Measurements from ENCODE around the gene COL2A1. TPM values are rescaled to one million over a fixed set of nuclear protein-coding genes. Genes with fewer than 3 reads are reported as not detected.

COL2A1 gene
- total RNA-seq, 1 donor from 2014 or later = 0.32 TPM

DNA sequence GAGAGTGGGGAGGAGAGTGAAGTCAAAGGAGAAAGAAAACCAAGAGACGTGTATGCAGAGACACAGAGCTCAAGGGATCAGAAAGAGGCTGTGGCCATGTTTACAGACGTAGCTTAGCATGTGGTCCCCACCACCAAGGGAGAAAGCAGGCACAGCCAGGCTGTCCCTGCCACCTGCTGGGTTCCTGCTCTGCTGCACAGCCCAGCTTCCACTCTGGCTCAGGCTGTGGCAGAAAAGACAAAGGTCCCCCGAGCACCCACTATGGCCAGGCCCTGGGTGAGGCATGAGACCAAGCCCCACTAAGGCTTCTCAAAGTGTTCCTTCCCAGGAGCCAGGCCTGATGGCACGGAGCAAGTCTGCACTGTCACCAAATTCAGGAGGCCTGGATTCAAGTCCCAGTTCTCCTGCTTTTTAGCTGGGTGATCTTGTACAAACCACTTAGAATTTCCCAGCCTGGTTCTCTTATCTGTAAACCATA lies 25.9 kb upstream of the COL2A1 start:
- intact Hi-C loops (cut with micrococcal nuclease) = no loop called here

DNA sequence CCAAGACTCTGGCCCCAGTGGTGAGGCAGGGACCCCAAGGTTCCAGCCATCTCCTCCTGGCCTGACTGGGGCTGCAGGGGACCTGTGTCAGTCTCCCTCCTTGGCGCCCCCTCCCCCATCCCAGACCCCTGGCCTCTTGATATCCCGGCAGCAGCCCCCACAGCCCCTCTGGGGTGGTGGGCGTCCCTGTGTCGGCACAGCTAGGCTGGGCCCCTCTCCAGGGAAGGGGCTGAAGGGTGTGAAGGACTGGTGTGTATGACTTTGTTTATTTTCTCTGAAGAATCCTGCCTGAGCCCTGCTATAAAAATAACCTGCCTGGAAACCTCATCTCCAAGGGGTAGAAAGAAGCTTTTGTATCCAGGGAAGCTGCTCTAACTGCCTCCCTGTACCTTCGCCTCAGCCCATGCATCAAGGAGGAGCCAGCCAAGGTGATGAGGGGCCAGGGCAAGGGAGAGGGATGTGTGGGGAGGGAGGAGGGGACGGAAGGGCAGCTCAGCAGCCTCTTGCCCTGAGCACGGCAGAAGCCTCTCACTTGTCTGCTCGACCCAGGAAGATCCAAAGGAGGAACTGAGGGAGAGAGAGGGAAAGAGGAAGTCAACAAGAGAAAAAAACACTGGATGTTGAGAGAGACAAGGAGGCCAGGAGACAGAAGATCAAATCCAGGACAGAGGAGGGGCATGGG lies 25.4 kb upstream of the COL2A1 start:
- intact Hi-C loops (cut with micrococcal nuclease) = no loop called here

DNA sequence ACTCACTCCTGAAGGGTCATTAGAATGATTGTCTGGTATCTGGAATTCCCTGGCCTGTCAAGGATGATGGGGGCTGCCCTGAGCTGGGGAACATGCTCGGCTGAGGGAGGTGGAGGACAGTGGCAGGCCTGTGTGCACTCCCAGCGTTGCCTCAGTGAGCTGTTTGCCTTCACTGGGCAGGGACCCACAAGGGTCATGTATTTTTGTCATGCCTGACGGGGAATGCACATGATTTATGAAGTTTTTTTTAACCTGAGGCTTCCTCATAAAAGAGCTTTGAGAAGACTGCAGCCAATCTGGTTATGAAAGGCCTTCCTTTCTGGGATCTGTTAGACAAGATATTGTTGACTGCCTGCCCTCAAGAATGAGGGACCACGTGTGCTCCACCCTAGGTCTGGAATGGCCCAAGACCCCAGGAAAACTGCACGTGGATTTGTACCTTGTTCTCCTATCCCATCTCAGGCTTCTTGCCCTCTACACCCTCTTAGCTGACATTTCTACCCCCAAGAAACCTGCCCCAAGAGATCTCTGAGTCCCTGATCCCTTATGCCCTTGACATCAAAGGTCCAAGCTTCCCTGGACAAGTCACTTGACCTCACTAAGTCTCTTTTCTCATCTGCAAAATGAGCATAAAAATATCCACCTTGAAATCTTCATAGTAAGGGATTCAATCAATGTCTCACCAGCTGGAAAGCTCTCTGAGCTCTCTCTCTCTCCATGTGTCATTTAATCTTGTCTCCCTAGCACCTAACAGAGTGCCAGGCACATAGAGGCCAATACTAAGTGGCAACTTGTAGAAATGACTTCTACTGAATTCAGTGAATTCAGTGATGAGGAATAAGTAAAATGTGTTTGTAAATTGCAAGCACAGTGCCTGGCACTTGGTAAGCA lies 24.5 kb upstream of the COL2A1 start:
- intact Hi-C loops (cut with micrococcal nuclease) = no loop called here

DNA sequence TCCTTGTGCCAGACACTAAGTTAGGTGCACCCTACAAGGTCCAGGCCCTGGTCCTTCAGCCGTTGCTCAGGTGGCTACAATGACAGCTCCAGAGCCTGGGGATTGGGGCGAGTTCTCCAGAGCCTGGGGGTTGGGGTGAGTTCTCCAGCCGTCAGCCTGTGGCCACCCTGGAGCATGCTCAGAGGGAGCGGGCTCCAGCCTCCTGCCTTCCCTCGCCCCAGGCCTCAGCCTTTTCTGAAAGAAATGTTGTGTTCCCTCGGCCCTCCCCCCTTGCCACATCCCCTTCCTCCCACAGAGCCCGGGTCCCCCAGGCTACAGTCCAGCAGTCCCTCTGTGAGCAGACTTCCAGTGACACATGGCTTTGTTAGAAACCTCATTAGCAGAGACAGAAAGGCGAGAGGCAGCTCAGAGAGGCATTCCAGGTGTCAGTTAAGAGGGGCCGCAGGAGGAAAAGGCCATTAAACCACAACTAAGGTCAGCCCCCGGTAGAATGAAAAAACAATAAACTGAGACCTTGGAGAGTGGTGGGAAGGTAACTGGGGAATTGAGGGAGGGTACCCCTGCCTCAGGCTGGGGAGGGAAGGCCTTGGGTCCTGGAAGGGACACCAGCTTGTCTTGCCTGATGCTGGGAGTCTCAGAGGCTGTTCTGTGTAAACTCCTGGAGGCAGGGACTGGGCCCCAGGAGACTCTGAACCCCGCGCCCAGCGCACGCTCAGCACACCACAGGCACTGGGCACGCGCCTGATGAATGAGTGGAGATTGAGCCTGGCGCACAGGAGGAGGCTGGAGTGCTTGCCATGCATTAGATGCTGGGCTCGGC lies 23.1 kb upstream of the COL2A1 start:
- intact Hi-C loops (cut with micrococcal nuclease) = no loop called here

DNA sequence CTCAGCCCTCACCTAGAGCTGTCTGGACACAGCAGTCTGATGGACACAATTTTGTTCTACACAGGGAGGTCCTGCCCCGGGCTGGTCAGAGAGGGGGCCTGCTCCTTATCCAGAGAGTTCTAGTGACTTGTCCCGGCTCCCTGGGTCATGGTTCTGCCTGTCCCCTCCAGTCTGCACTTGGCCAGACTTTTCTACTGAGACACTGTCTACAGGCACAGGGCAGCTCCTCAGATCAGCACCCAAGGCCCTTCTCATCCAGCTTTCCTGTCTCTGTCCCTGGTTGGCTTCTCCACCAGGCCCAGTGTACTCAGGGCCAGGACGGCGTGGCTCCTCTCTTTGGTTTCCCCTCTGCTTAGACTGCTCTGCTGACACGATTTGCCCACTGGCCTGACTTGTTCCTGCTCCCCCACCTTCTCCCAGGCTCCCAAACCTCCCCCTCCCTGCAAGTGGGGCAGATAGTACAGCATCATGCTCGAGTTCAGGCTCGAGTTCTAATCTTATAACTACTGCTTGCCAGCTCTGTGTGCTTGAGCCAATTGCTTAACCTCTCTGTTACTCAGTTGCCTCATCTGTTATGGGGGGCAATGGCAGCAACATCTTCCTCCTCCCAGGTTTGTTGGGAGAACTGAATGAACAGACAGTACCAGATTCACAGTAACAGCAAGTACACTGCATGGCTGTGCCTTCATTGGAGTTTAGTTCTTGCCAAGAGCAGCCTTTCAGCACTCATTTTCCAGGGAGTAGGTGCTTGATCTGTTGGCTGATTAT lies 22.0 kb upstream of the COL2A1 start:
- intact Hi-C loops (cut with micrococcal nuclease) = no loop called here

DNA sequence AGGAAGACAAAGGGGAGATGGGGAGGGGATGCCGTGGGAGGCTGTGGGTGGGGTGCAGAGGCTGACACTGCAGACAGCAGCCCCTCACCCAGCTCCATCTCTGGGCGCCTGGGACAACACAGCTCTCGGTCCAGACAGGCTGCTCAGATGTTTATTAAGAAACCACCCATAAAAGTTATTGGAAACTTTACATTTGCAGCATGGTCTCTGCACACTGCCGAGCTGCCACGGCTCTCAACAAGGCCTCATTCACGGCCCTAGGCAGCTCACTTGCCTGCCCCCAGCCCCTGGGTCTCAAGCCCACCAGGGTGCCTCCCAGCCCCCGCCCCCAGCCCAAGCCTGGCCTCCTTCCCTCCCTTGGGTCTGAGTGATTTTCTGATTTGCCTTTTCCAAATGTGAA lies 21.0 kb upstream of the COL2A1 start:
- intact Hi-C loops (cut with micrococcal nuclease) = no loop called here

DNA sequence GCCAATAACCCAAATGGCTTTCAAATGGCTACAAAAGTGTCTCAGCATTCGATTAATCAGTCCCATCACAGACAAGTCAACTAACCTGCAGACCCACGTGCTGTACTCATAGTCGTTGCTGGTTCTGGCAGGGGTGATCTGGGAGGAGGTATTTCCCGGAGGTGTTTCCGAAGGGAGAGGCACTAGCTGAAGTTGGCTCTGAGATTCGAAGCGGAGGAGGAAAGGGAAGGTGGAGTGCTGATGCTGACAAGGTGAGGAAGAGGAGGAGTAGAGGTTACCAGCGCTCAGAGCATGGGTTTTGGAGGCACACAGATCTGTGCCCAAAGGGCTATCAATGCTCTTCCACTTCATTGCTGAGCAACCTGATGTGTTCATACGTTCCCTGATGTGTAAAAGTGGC lies 20.5 kb upstream of the COL2A1 start:
- intact Hi-C loops (cut with micrococcal nuclease) = no loop called here

DNA sequence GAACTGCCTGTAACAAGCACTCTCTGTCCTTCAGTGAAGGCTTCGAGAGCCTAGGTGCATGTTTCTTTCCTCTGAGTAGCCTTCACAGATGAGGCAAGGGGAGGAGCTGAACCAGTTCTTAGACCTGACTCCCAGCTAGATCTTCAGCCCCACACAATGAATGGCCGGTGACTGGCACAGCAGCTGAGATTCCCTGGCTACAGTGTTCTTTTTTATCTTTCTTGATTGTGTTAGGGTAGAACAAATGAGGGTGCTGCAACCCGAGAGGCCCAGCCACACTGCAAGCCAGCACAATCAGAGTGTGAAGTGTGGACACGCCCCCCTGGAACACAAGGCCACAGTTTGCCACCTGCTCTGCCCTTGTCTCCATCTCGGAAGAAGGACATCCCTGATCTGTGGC lies 19.1 kb upstream of the COL2A1 start:
- intact Hi-C loops (cut with micrococcal nuclease) = no loop called here

DNA sequence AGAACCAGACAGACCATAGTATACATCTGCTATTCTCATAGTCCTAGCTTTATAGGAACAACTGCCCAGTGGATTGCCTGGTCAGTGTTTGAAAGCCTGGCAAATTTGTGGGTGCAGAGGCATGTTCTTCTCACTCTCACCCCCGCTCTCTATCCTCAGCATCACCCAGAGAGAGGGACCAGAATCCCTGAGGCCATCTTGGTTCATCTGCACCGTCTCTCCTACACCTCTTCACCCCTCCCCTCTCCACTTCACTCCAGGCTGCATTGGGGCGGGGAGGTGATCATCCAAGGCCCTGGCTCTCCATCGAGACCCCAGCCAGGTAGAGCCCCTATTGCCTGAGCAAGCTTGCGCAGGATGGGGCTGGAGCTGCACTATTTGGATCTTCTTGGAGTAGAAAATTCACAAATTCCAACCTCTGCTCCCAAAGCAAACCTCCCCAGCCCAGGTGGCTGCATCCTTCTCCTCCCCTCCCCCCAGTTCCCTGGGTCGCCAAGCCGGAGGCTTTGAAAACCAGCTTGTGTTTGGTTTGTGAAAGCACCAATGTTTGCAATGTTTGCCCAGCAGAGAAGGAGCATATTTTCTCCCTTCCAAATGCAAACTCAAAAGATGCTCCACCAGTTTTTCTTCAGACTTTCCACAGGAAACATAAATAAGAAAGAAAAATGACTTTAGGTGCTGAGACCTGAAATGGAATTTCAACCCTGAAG lies 18.6 kb upstream of the COL2A1 start:
- intact Hi-C loops (cut with micrococcal nuclease) = no loop called here

DNA sequence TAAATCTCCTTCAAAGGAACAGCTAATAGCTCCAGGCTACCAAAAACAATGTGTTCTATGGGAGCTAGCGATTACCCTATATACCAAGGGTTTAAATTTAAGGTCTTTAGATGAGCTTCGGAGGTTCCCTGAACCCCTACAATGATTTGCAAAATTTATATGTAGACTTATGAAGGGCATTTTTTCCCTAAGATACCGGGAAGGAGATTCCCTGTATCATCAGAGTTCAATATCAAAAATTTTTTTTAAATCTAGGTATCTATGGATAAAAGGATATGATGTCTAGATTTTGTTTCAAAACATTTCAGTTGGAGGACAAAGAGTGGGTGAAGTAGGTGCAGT lies 17.9 kb upstream of the COL2A1 start:
- intact Hi-C loops (cut with micrococcal nuclease) = no loop called here

DNA sequence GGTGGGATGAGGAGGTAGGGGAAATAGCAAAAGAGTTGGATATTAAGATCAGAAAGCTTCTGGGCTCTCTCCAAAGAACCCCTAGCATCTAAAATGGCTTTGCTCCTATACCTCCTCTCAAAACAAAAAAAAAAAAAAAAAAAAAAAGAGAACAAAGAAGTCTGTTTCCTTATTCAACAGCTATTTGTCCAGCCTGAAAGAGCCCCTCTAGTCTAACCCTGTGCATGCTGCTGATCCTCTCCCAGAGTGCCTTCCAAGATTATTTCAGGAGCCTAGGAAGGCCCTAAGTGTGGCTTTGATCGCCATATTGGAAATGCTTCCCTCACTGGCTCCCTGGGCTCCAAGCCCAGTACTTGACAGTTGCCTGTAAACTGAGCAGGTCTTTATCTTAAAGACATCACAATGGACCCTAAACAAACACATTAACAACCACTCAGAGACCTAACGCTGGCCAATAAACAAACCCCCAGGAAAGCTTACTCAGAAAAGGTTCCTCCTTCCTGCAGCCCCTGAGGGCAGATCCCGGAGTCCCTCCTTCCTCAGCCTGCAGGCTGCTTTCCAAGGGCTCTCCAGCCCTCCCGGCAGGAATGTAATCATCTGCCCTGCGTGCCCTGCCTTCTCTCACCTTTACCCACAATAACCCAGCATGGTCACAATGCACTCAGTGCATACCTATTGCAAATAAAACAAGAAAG lies 17.4 kb upstream of the COL2A1 start:
- intact Hi-C loops (cut with micrococcal nuclease) = no loop called here

DNA sequence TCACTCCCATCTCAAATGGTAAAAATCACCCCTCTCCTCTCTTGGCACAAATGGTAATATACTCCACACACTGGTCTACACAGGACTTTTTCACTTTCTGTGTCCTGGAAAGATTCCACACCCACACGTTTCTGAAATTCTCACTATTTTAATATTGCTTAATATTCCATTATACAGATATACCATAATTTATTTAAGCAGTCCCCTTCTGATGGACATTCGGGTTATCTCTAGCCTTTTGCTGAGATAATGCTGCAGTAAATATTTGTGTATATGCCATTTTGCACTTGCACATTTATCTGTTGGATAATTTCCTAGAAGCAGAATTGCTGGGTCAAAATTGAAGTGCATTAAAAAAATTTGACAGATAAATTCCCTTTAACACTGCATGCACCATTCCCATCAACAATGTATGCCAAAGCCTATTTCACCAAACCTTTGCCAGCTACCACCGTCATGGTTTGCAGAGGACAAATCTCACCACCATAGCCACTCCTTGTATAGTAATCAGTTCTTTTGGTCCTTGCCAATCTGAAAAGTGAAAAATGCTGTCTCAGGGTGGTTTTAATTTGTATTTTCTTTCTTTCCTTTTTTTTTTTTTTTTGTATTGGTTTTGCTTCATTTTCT lies 15.5 kb upstream of the COL2A1 start:
- intact Hi-C loops (cut with micrococcal nuclease) = no loop called here

DNA sequence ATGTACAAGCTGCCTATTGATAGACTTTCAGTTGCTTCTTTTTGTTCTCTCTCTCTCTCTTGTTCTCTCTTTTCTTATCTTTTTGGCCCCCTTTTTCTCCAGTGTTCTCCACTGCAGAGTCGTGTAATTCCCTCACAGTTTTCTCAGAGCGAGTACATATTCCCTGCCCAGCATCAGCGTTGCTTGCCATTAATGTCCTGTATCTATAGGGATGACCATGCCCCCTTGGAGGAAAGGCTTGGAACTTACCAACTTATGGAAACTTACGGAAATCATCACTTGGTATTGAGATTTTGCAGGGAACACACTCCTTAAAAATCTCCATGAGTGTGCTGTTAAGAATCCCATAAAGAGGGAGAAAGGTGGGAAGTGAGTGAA lies 14.3 kb upstream of the COL2A1 start:
- intact Hi-C loops (cut with micrococcal nuclease) = no loop called here

DNA sequence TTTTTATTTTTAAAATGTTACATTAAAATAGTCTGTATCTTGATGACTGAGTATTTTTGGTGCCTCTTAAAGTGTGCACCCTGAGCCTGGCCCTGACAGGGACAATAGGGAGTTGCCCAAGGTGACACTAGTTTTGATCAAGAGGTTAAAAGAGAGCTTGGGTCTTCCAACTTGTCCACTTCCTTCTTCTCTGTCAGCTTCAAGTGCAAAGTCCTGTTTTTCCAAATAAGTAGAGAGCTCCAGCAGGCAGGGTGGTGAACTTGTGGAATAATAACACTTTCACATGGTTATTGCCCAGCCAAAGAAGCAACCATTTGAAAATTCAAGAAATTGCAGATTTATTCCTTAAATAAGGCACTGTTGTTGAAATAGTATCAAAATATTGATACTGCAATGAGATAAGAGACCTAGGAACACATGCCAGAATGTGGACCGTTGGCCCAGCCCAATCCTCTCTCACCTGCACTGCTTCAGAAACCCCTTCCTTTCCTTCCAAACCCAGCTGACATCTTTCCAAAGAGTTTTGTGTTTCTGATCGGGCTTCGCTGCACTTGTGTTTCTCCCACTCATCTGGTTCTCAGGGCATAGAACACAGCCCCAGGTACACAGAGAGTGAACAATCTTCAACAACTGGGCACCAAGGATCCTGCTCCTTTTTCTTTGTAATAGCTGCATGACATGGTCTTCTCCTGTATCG lies 13.8 kb upstream of the COL2A1 start:
- intact Hi-C loops (cut with micrococcal nuclease) = no loop called here

DNA sequence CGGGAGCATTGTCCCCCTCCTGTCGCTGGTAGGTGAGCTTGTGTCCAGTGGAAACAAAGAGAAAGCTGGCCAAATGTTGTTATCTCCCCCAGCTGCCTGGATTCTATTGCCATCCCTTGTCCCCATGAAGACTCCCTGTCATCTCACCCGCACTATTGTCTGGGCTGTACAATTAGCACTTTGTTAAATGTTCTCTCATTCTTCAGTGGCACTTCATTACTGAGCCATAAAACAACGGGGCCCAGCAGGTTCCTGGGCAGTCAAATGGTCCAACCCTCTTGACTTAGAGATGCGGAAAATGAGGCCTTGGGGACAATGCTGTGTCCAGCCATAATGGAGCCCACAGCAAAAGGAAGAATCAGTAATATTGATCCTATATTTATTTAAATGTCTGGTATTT lies 13.2 kb upstream of the COL2A1 start:
- intact Hi-C loops (cut with micrococcal nuclease) = no loop called here

DNA sequence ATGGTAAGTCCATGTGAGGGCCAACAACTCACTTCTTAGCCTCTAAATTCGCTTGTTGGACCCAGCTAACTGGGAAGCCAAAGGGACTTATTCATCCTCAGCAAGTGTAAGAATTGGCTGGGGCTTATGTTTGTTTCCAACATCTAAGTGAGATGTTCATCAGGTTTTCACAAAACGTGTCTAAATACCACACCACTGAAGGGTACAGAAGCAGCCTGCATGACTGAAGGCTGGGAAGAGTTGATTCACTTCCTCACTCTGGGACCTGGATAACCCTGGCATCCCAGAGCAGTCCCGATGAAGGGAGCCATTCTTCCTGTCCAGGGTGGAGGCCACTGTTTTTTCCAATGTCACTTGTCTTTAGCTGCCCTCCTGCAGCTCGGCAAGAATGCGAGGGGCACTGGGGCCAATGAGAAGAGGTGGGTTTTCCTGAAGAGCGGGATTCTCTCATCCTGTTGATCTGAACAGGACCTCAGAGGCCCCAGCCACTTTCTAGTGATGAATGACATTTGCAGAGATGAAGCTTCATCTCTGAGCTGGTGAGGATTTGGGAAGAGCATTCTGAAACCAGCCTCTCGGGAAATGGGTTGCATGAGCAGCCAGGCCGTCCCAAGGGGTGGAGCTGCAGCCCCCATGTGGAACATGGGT lies 12.2 kb upstream of the COL2A1 start:
- intact Hi-C loops (cut with micrococcal nuclease) = no loop called here

DNA sequence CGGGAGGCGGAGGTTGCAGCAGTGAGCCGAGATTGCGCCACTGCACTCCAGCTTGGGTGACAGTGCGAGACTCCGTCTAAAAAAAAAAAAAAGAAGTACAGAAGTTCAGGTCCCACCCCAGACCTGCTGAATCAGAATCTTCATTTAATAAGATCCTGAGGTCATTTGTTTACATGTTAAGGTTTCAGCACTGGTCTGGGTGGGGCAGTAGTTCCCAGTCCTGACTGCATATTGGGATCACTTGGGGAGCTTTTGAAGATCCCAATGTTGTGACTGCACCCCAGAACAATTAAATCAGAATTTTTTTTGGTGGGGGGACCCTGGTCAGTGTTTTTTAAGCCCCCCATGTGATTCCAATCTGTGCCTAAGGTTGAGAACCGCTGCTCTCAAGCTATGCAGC lies 11.7 kb upstream of the COL2A1 start:
- intact Hi-C loops (cut with micrococcal nuclease) = no loop called here

DNA sequence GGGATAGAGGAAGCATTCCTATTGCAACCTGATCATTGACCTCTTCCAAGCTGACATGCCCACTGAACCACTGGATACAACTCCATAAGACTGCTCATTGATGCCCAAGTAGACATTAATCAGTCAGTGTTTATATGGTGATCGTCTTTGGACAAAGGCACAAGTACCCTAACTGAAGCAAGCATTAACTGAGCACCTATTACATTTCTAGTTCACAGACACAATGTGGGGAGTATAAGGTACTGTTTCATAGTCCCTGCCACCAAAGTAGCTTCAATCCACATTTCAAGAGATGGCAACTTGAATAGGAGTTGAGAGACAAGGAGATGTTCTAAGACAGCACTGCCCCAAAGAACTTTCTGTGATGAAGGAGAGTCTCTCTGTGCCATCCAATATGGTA lies 10.9 kb upstream of the COL2A1 start:
- intact Hi-C loops (cut with micrococcal nuclease) = no loop called here

Measured in T-helper 2 cell treated with Interferon-gamma antibody and Interleukin-4, amounts not matched to agents 100 ng/mL and 5 ng/mL, for 36 hours (primary cell).